ENCODE data around the gene TTC34.

Gene TTC34

DNA sequence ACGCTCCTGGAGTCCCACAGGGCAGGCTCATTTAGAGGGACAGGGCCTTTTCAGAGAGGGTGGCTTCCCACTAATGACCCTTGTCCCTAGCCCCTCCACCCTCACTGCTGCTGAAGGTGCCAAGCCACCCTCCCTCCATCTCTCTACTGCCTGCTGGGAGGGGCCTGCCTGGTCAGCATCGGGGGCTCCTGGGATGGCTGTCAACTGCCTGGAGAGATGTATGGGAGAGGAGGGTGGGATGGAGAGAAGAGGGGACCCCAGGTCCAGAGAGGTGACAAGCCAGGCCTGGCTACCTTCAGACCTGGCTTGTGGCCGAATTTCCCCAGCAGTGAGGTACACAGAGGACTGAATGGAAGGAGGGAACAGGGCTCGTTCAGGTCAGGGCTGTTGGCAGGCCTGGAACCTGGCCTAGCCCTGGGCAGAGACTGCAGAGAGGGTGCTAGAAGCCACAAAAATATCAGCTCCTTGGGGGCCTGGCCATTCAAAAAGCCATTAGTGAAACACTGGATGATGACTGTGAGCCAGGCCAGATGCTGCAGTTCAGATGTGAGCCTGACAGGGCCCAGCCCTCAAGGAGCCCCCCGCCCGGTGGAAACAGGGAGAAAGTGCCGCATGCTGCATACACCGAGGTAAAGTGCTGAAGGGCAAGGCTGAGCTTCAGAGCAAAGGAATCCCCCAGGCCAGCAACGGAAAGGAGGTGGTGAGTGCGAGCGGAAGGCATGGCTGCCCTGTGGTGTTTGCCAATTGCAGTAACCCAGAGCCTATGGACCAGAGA lies 188.7 kb downstream of the TTC34 start:
- Histone ChIP-seq H3K79me2 (ENCODE audit: insufficient read depth, low read length) (no peaks in the 10 kb centered on the region), H3K4me1 (ENCODE audit: insufficient read depth, low read length) (no peaks in the 10 kb centered on the region), H3K9me3 (ENCODE audit: insufficient read depth, low read length, severe bottlenecking) (peaks cover 4% of the 10 kb centered on the region), H3K27me3 (ENCODE audit: insufficient read depth, low read length, poor library complexity) (no peaks in the 10 kb centered on the region), H3K36me3 (ENCODE audit: insufficient read depth, low read length) (no peaks in the 10 kb centered on the region), H3K4me3 (ENCODE audit: low read depth in 1 of 2, low read length in 2 of 2) (no peak overlapping the region), H3K4me2 (ENCODE audit: insufficient read depth, low read length) (no peak overlapping the region), H2AFZ (ENCODE audit: low read depth, low read length) (no peak overlapping the region), H3K27ac (ENCODE audit: low read length) (no peak overlapping the region), H3K9ac (ENCODE audit: low read depth, low read length) (no peak overlapping the region), H4K20me1 (ENCODE audit: insufficient read depth, low read length) (no peaks in the 10 kb centered on the region)
- TF ChIP-seq CTCF (IDR thresholded peaks at IDR 0.05; ENCODE audit: borderline replicate concordance, extremely low read depth, low read length, poor library complexity, severe bottlenecking) = no peak
- no peak for TF ChIP-seq EZH2 (IDR thresholded peaks at IDR 0.05; ENCODE audit: borderline replicate concordance, low read depth, low read length, severe bottlenecking)
- DNase-seq = no peak
- no peak for ATAC-seq (ENCODE audit: insufficient read depth, low read depth)

GRCh38 chr1:2611621-2612437 lies 189.7 kb downstream of the TTC34 start:
- no peak for DNase-seq
- H2AFZ ChIP-seq (ENCODE audit: low read depth, low read length) = no peak overlapping the region
- H3K79me2 ChIP-seq (ENCODE audit: insufficient read depth, low read length) = no peaks in the 10 kb centered on the region
- no peak for TF ChIP-seq EZH2 (IDR thresholded peaks at IDR 0.05; ENCODE audit: borderline replicate concordance, low read depth, low read length, severe bottlenecking)
- TF ChIP-seq CTCF (IDR thresholded peaks at IDR 0.05; ENCODE audit: borderline replicate concordance, extremely low read depth, low read length, poor library complexity, severe bottlenecking) = no peak
- no peaks in the 10 kb centered on the region for H4K20me1 ChIP-seq (ENCODE audit: insufficient read depth, low read length)
- no peak overlapping the region for H3K27ac ChIP-seq (ENCODE audit: low read length)
- H3K36me3 ChIP-seq (ENCODE audit: insufficient read depth, low read length) = no peaks in the 10 kb centered on the region
- H3K9me3 ChIP-seq (ENCODE audit: insufficient read depth, low read length, severe bottlenecking) = peaks cover 4% of the 10 kb centered on the region
- ATAC-seq (ENCODE audit: insufficient read depth, low read depth) = no peak
- no peak overlapping the region for H3K9ac ChIP-seq (ENCODE audit: low read depth, low read length)
- no peaks in the 10 kb centered on the region for H3K4me1 ChIP-seq (ENCODE audit: insufficient read depth, low read length)
- H3K27me3 ChIP-seq (ENCODE audit: insufficient read depth, low read length, poor library complexity) = no peaks in the 10 kb centered on the region
- H3K4me3 ChIP-seq (ENCODE audit: low read depth in 1 of 2, low read length in 2 of 2) = no peak overlapping the region
- H3K4me2 ChIP-seq (ENCODE audit: insufficient read depth, low read length) = no peak overlapping the region

- DNase-seq (no peak), ATAC-seq (ENCODE audit: insufficient read depth, low read depth) (no peak)
- Histone ChIP-seq H3K9me3 (ENCODE audit: insufficient read depth, low read length, severe bottlenecking) (peaks cover 4% of the 10 kb centered on the region), H3K4me2 (ENCODE audit: insufficient read depth, low read length) (no peak overlapping the region), H3K36me3 (ENCODE audit: insufficient read depth, low read length) (no peaks in the 10 kb centered on the region), H3K4me1 (ENCODE audit: insufficient read depth, low read length) (no peaks in the 10 kb centered on the region), H3K79me2 (ENCODE audit: insufficient read depth, low read length) (no peaks in the 10 kb centered on the region), H3K4me3 (ENCODE audit: low read depth in 1 of 2, low read length in 2 of 2) (no peak overlapping the region), H2AFZ (ENCODE audit: low read depth, low read length) (no peak overlapping the region), H3K27me3 (ENCODE audit: insufficient read depth, low read length, poor library complexity) (no peaks in the 10 kb centered on the region), H3K27ac (ENCODE audit: low read length) (no peak overlapping the region), H4K20me1 (ENCODE audit: insufficient read depth, low read length) (no peaks in the 10 kb centered on the region), H3K9ac (ENCODE audit: low read depth, low read length) (no peak overlapping the region)
- TF ChIP-seq EZH2 (IDR thresholded peaks at IDR 0.05; ENCODE audit: borderline replicate concordance, low read depth, low read length, severe bottlenecking) (no peak), CTCF (IDR thresholded peaks at IDR 0.05; ENCODE audit: borderline replicate concordance, extremely low read depth, low read length, poor library complexity, severe bottlenecking) (no peak)
Observed at GRCh38 chr1:2611031-2611501, 190.4 kb downstream of the TTC34 start.

Data from DND-41 (cell line).